D721Med (cell line): ENCODE results near the gene GABRB3.

Experiments used
- DNase-seq: peaks from one replicate; pipeline ENCODE4 v3.0.0; 2011; ENCODE audit warnings: low spot score; ENCODE audit not compliant: insufficient read length
- FAIRE-seq: peaks from 2 replicates; lab custom pipeline; 2011; peaks lifted over from hg19 to GRCh38; lab: Jason Lieb, UNC
- CTCF ChIP-seq: IDR thresholded peaks from 2 replicates; pipeline ENCODE4 v1.5.1; 2012; ENCODE audit warnings: mild to moderate bottlenecking, control low read depth; ENCODE audit not compliant: insufficient read depth; ENCODE audit errors: missing control alignments

GABRB3 gene

GRCh38 chr15:26635105-26635504, 137.8 kb downstream of the GABRB3 start:
- no peak for FAIRE-seq

GRCh38 chr15:26634319-26634718, 138.5 kb downstream of the GABRB3 start:
- TF ChIP-seq CTCF: no peak
- peak; percentile 60 for FAIRE-seq
- no peak for DNase-seq

More at GRCh38 chr15:26635105-26635504, 137.8 kb downstream of the GABRB3 start:
- DNase-seq: no peak
- no peak for TF ChIP-seq CTCF

GRCh38 chr15:26632500-26632899, 140.4 kb downstream of the GABRB3 start:
- no peak for TF ChIP-seq CTCF
- DNase-seq (no peak), FAIRE-seq (no peak)

GRCh38 chr15:26631894-26632293, 141.0 kb downstream of the GABRB3 start:
- DNase-seq (no peak), FAIRE-seq (no peak)
- no peak for TF ChIP-seq CTCF

GRCh38 chr15:26630857-26631256, 142.0 kb downstream of the GABRB3 start:
- FAIRE-seq (no peak), DNase-seq (no peak)
- no peak for TF ChIP-seq CTCF

- no peak for TF ChIP-seq CTCF
- no peak for DNase-seq
- FAIRE-seq: no peak
Measured at GRCh38 chr15:26628879-26629529, 143.9 kb downstream of the GABRB3 start.

GRCh38 chr15:26628071-26628470, 144.8 kb downstream of the GABRB3 start:
- FAIRE-seq (no peak), DNase-seq (no peak)
- no peak for TF ChIP-seq CTCF
